Testis (tissue), 2 donors: Measurements from ENCODE around the gene APCDD1L.

Experiments used
- POLR2A ChIP-seq: fragments of 450-650 bp; IDR thresholded peaks from one replicate; pipeline ENCODE4 v1.6.1; 2017; ENCODE audit warnings: antibody characterized with exemption, mild to moderate bottlenecking, moderate library complexity
- TF ChIP-seq, protein P1 (sequence below), 3 experiments: fragments of 450-650 bp in 2 of 3; fragments of 200-600 bp in 1 of 3; sonication (generic) in 1 of 3; IDR thresholded peaks; one replicate each; pipeline ENCODE4 v1.5.1; 2016 to 2019; ENCODE audit warnings: antibody characterized with exemption in 3 of 3, mild to moderate bottlenecking in 2 of 3, moderate library complexity in 1 of 3

DNA sequence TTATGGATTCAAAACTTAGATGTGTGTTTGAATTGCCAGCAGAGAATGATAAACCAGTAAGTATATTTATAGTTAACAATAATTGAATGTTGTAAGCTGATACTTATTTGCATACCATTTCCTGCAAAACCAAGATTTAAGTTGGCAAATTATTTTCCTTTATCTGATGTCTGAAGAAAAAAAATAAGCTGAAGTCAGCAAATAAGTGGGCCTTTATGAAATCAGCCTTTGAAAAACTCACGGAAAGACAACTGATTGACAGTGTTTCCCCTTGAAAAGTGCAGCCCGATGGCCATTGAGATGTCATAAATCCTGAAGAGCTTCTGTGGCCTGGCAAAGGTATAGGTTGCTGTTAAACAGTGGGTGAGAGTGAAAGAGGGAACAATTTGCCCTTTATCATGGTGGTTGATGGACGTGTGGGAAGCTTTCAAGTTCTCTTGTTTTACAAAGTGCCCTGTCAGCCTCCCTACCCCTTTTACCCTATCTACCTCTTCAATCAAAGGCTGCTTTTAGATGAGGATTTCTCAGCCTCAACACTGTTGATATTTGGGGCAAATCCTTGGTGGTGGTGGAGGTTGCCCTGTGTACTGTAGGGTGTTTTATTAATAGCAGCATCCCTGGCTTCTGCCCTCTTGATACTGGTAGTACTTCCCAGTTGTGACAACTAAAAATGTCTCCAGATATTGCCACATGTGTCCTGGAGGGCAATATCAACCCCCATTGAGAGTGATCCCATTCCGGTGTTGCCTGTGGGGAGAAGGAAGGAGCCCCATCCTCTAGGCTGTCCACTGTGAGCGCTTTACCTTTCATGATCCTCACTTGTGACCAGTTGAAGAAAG is 76.0 kb downstream of the APCDD1L start:
- TF ChIP-seq, protein P1, sequence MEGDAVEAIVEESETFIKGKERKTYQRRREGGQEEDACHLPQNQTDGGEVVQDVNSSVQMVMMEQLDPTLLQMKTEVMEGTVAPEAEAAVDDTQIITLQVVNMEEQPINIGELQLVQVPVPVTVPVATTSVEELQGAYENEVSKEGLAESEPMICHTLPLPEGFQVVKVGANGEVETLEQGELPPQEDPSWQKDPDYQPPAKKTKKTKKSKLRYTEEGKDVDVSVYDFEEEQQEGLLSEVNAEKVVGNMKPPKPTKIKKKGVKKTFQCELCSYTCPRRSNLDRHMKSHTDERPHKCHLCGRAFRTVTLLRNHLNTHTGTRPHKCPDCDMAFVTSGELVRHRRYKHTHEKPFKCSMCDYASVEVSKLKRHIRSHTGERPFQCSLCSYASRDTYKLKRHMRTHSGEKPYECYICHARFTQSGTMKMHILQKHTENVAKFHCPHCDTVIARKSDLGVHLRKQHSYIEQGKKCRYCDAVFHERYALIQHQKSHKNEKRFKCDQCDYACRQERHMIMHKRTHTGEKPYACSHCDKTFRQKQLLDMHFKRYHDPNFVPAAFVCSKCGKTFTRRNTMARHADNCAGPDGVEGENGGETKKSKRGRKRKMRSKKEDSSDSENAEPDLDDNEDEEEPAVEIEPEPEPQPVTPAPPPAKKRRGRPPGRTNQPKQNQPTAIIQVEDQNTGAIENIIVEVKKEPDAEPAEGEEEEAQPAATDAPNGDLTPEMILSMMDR (IDR thresholded peaks at IDR 0.05) = no peak
- TF ChIP-seq POLR2A = no peak
